Common myeloid progenitor, CD34-positive (primary cell): ENCODE data around the gene DPPA2. TPM values are rescaled to one million over a fixed set of nuclear protein-coding genes. Genes with fewer than 3 reads are reported as not detected.
A peak's percentile ranks its signal among the peaks of the same experiment; 100 is the strongest.
"Not testable (repeated sequence)": the region's sequence is repeated elsewhere in the genome, so short reads cannot be mapped to it uniquely, and the experiment has no call there.

ENCODE experiments used
- CTCF ChIA-PET: fragments of 350-600 bp; sonication (Branson Sonifier 250); formaldehyde crosslinking; loops from one replicate; lab custom pipeline; 2021; ENCODE audit warnings: antibody characterized with exemption; lab: Charles Lee
- POLR2A ChIA-PET: fragments of 350-600 bp; sonication (Branson Sonifier 250); formaldehyde crosslinking; loops from one replicate; lab custom pipeline; 2021; ENCODE audit warnings: antibody characterized with exemption; lab: Charles Lee
- DNase-seq, 3 donors: peaks; one replicate each; pipeline versions ENCODE4 v3.0.0 to v3.0.0-alpha.2; 2013
- H3K27ac ChIP-seq, 2 experiments: 1 replicate in 1 of 2; 2 replicates in 1 of 2; pipeline ENCODE4 v1.7.0; 2013; ENCODE audit warnings: inconsistent platforms in 2 of 2, low read length in 2 of 2, mild to moderate bottlenecking in 2 of 2, low read depth in 1 of 2, moderate library complexity in 1 of 2; ENCODE audit not compliant: severe bottlenecking in 2 of 2, insufficient read depth in 1 of 2, poor library complexity in 1 of 2
- H3K27me3 ChIP-seq, 5 experiments: replicated peaks in 2 of 5; 1 replicate in 3 of 5; 2 replicates in 2 of 5; pipeline versions ENCODE4 v1.6.1 to v1.7.0; 2013; ENCODE audit warnings: low read length in 4 of 5, mild to moderate bottlenecking in 2 of 5, moderate library complexity in 2 of 5, inconsistent platforms in 1 of 5; ENCODE audit not compliant: insufficient read depth in 5 of 5, control insufficient read depth in 4 of 5
- H3K36me3 ChIP-seq, 4 experiments: 1 replicate in 2 of 4; 2 replicates in 2 of 4; pipeline versions ENCODE4 v1.6.1 to v1.7.0; 2013; ENCODE audit warnings: low read length in 3 of 4, control low read depth in 1 of 4, mild to moderate bottlenecking in 1 of 4; ENCODE audit not compliant: control insufficient read depth in 4 of 4, insufficient read depth in 4 of 4
- H3K4me1 ChIP-seq, 4 experiments: 1 replicate in 3 of 4; 2 replicates in 1 of 4; pipeline versions ENCODE4 v1.6.1 to v1.7.1; 2013; ENCODE audit warnings: low read length in 3 of 4, mild to moderate bottlenecking in 3 of 4, control low read depth in 1 of 4, inconsistent platforms in 1 of 4, moderate library complexity in 1 of 4; ENCODE audit not compliant: control insufficient read depth in 4 of 4, insufficient read depth in 4 of 4; ENCODE audit errors: control extremely low read depth in 1 of 4
- H3K4me3 ChIP-seq, 7 experiments: 1 replicate in 4 of 7; 2 replicates in 3 of 7; pipeline versions ENCODE4 v1.5.1 to v1.7.0; 2013; ENCODE audit warnings: mild to moderate bottlenecking in 7 of 7, low read length in 6 of 7, moderate library complexity in 6 of 7, inconsistent platforms in 2 of 7, low read depth in 2 of 7, control low read depth in 1 of 7; ENCODE audit not compliant: insufficient read depth in 4 of 7, control insufficient read depth in 1 of 7; ENCODE audit errors: extremely low read depth in 1 of 7
- H3K9me3 ChIP-seq, 5 experiments: 1 replicate in 4 of 5; 2 replicates in 1 of 5; pipeline versions ENCODE4 v1.6.1 to v1.7.1; 2013; ENCODE audit warnings: low read length in 4 of 5, mild to moderate bottlenecking in 2 of 5, inconsistent platforms in 1 of 5, low read depth in 1 of 5, moderate library complexity in 1 of 5; ENCODE audit not compliant: control insufficient read depth in 4 of 5, insufficient read depth in 2 of 5; ENCODE audit errors: control extremely low read depth in 1 of 5
- WGBS: methylation state at CpG from one replicate; pipeline ENCODE4 v1.1.5; 2013; ENCODE audit not compliant: insufficient coverage; 5-methylcytosine and 5-hydroxymethylcytosine counted together
- polyA plus RNA-seq: library from polyadenylated mRNA; unstranded; fragments of 120-200 nt; gene quantifications from one replicate; pipeline ENCODE4 v1.2.1, GENCODE V29; 2013

Gene DPPA2
- polyA plus RNA-seq = 0.41 TPM

GRCh38 chr3:109316162-109316730, at the start of gene DPPA2:
DPPA2 (minus strand) TSS chr3:109316517; CDS start chr3:109314542, 1,975 bp downstream.
- no peak within 1 kb of the TSS for H3K27ac ChIP-seq

DNA sequence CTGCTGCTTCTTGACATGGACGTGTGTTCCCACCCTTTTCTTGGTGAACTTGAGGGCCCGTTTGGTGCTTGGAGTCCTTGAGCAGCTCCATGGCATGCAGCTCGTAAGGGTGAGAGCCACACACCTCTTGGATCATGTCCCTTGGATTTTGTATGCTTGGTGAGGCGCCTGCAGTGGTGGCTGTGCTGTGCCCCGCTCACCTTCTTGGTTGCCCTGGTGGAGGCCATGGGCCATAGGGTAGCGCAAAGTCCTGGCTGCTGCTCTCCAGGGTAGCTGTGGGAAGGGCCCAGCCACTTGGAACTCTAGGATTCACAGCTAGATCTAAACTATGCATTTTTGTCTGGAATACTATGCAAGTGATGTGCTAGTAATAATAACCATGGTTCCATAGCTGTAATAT, 47.8 kb upstream of the DPPA2 start:
- Histone ChIP-seq H3K4me1 (no peaks in the 10 kb centered on the region), H3K4me3 (no peak overlapping the region), H3K9me3 (no peaks in the 10 kb centered on the region), H3K36me3 (no peaks in the 10 kb centered on the region), H3K27me3 (no peaks in the 10 kb centered on the region), H3K27ac (no peak overlapping the region)
- DNase-seq = no peak
- 100% methylated on average over 2 of the region's 6 CpGs for WGBS
- CTCF ChIA-PET = interaction anchor here (1.0 to 1.1 kb wide), 2 partner anchors 20 to 340 kb away, joined by 3 to 4 read pairs; no protein-coding TSS in a partner anchor
- POLR2A ChIA-PET = no interaction called here

More at GRCh38 chr3:109316162-109316730, at the start of gene DPPA2:
- no peak for DNase-seq
- no peak within 1 kb of the TSS for H3K4me3 ChIP-seq
- 95% methylated on average over 13 of the region's 21 CpGs for WGBS
- ChIA-PET CTCF (no interaction called here), POLR2A (no interaction called here)
- H3K27me3 ChIP-seq = no peaks in the 10 kb centered on the region
- H3K4me1 ChIP-seq = no peaks in the 10 kb centered on the region
- no peaks in the 10 kb centered on the region for H3K9me3 ChIP-seq
- H3K36me3 ChIP-seq = no peaks in the 10 kb centered on the region

DNA sequence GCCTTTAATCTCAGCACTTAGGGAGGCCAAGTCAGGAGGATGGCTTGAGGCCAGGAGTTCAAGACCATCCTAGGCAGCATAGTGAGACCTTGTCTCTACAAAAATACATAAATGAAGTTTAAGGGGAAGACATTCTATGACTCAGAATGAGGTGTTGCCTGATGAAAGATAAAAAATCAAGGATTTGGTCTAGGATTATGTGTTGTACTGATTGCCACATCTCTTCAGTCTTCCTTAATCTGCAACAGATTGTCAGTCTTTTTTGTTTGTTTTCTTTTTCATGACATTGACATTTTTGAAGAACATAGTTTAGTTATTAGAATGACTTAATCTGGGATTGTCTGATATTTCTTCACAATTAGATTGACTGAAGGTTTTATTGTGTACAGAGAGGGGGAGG, 47.3 kb upstream of the DPPA2 start:
- no peaks in the 10 kb centered on the region for H3K4me1 ChIP-seq
- H3K9me3 ChIP-seq = no peaks in the 10 kb centered on the region
- ChIA-PET CTCF (interaction anchor here (1.0 kb wide), 1 partner anchor 340 kb away, joined by 3 read pairs; no protein-coding TSS in a partner anchor), POLR2A (no interaction called here)
- no peak for DNase-seq
- H3K36me3 ChIP-seq = no peaks in the 10 kb centered on the region
- H3K4me3 ChIP-seq = no peak overlapping the region
- no peaks in the 10 kb centered on the region for H3K27me3 ChIP-seq
- H3K27ac ChIP-seq = no peak overlapping the region

DNA sequence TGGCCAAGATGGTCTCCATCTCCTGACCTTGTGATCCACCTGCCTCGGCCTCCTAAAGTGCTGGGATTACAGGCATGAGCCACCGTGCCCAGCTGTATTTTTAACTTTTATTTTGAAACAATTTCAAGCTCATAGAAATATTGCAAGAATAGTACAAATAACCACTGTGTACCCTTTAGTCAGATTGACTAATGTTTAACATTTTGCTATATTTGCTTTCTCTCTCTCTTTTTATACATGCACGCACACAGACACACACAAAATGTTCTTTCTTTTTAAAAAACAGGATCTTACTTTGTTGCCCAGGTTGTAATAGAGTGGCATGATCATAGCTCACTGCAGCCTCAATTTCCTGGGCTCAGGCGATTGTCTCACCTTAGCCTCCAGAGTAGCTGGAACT, 46.5 kb upstream of the DPPA2 start:
- CTCF ChIA-PET = no interaction called here
- Histone ChIP-seq H3K27me3 (no peaks in the 10 kb centered on the region), H3K9me3 (no peaks in the 10 kb centered on the region), H3K4me3 (no peak overlapping the region), H3K27ac (no peak overlapping the region), H3K4me1 (no peaks in the 10 kb centered on the region), H3K36me3 (no peaks in the 10 kb centered on the region)
- WGBS = 98% methylated on average over 3 of the region's 4 CpGs
- POLR2A ChIA-PET = no interaction called here
- no peak for DNase-seq

GRCh38 chr3:109358809-109359208, 42.5 kb upstream of the DPPA2 start:
- H3K9me3 ChIP-seq, H3K4me3 ChIP-seq, POLR2A ChIA-PET, DNase-seq, CTCF ChIA-PET, H3K27ac ChIP-seq, H3K4me1 ChIP-seq, H3K36me3 ChIP-seq, H3K27me3 ChIP-seq: not testable (repeated sequence)
- WGBS = 100% methylated on average over 2 of the region's 2 CpGs

DNA sequence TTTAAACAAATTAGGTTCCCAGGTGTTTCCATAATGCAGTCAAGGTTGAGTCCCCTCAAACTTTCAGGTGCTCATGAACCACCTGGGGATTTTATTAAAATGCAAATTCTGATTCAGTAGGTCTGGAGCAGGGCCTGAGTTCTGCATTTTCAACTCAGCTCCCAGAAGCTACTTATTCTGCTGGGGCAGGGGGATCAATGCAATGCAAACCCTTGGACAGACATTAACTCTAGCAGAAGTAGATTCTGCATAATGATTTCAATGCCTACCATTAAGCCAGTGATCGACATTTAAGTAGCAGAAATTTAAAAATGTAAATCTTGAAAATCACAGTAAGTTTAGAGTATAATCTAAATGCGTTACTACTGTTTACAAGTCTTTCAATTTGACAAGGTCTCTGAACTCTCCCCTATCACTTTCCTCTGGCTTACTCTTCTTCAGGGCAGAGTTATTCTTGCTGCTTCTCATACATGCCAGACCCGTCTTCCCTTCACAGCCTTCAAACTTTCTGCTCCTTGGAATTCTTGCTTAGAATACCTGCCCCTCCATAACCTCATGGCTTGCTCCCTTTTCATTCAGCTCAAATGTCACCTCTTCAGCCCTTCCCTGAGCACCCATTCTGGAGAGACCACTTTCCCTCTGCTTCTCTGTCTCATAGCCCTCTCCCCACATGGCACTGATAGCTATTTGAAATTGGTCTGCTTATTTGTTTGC, 40.3 kb upstream of the DPPA2 start:
- ChIA-PET POLR2A (no interaction called here), CTCF (no interaction called here)
- WGBS = 100% methylated on average over 2 of the region's 3 CpGs
- Histone ChIP-seq H3K27me3 (no peaks in the 10 kb centered on the region), H3K9me3 (no peaks in the 10 kb centered on the region), H3K4me1 (no peaks in the 10 kb centered on the region), H3K27ac (no peak overlapping the region), H3K4me3 (no peak overlapping the region), H3K36me3 (no peaks in the 10 kb centered on the region)
- no peak for DNase-seq

GRCh38 chr3:109355625-109356441, 39.5 kb upstream of the DPPA2 start:
- ChIA-PET POLR2A (interaction anchor here (0.6 kb wide), 1 partner anchor 44 kb away, joined by 3 read pairs; no protein-coding TSS in a partner anchor), CTCF (no interaction called here)
- Histone ChIP-seq H3K9me3 (no peaks in the 10 kb centered on the region), H3K4me1 (no peaks in the 10 kb centered on the region), H3K36me3 (no peaks in the 10 kb centered on the region), H3K27me3 (no peaks in the 10 kb centered on the region), H3K4me3 (peak overlapping the region in 2 of 7 experiments; percentile 0 to 4), H3K27ac (no peak overlapping the region)
- DNase-seq = peak in 1 of 3 donors; percentile 5
- 97% methylated on average over 5 of the region's 8 CpGs for WGBS
